GM23248 (cell line): ENCODE results near the gene NUDT16L1.

Experiments
- EZH2 ChIP-seq: fragments of 200-600 bp; sonication (generic); IDR thresholded peaks from 2 replicates; pipeline ENCODE4 v1.6.1; 2018; ENCODE audit warnings: antibody characterized with exemption, mild to moderate bottlenecking; ENCODE audit not compliant: insufficient read depth, poor library complexity, severe bottlenecking
- EZH2phosphoT487 ChIP-seq: fragments of 200-600 bp; sonication (generic); IDR thresholded peaks from 2 replicates; pipeline ENCODE4 v1.6.1; 2018; ENCODE audit warnings: antibody characterized with exemption, moderate library complexity, mild to moderate bottlenecking, low read depth; ENCODE audit not compliant: insufficient read depth

GRCh38 chr16:4661661-4662060, 31.7 kb upstream of the NUDT16L1 start:
- TF ChIP-seq EZH2 (no peak), EZH2phosphoT487 (no peak)
